ENCODE results near the gene ANKH. TPM values are rescaled to one million over a fixed set of nuclear protein-coding genes. Genes with fewer than 3 reads are reported as not detected.

Gene ANKH
- polyA plus RNA-seq, 1 experiment: 14.2 TPM

DNA sequence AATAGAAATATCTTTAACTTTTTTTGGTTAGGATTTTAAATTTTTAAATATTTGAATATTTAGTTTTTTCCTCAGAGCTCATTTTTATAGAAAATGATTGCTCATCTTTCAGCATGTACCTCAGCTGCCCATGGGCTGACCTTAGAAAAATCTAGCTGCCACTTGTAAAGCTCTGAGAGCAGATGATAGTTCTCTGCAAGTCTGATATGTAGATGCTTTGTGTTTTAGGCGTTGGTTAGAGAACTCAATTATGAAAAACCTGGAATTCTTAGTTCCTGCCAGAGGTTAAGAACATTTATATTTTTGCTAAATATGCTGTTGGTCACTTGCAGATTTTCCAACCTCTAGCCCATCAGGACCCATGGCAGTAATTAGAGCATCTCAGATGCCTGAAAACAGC lies 192.0 kb downstream of the ANKH start:
- no peaks in the 10 kb centered on the region for H3K27me3 ChIP-seq (ENCODE audit: control insufficient read depth, insufficient read depth, low read length)
- no peaks in the 10 kb centered on the region for H3K9me3 ChIP-seq (ENCODE audit: control insufficient read depth, insufficient read depth, low read length)
- no peak overlapping the region for H3K4me3 ChIP-seq (ENCODE audit: low read depth, low read length)
- ChIA-PET POLR2A (no interaction called here), CTCF (interaction anchor here (0.6 to 2.6 kb wide), 3 partner anchors 48 to 1019 kb away, joined by 3 to 9 read pairs (median 4); no protein-coding TSS in a partner anchor)
- H3K27ac ChIP-seq (ENCODE audit: low read depth, low read length): no peak overlapping the region
- DNase-seq (ENCODE audit: low read depth, low spot score): no peak
- TF ChIP-seq, protein P1, sequence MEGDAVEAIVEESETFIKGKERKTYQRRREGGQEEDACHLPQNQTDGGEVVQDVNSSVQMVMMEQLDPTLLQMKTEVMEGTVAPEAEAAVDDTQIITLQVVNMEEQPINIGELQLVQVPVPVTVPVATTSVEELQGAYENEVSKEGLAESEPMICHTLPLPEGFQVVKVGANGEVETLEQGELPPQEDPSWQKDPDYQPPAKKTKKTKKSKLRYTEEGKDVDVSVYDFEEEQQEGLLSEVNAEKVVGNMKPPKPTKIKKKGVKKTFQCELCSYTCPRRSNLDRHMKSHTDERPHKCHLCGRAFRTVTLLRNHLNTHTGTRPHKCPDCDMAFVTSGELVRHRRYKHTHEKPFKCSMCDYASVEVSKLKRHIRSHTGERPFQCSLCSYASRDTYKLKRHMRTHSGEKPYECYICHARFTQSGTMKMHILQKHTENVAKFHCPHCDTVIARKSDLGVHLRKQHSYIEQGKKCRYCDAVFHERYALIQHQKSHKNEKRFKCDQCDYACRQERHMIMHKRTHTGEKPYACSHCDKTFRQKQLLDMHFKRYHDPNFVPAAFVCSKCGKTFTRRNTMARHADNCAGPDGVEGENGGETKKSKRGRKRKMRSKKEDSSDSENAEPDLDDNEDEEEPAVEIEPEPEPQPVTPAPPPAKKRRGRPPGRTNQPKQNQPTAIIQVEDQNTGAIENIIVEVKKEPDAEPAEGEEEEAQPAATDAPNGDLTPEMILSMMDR (IDR thresholded peaks at IDR 0.05; ENCODE audit: low read depth, low read length): no peak

DNA sequence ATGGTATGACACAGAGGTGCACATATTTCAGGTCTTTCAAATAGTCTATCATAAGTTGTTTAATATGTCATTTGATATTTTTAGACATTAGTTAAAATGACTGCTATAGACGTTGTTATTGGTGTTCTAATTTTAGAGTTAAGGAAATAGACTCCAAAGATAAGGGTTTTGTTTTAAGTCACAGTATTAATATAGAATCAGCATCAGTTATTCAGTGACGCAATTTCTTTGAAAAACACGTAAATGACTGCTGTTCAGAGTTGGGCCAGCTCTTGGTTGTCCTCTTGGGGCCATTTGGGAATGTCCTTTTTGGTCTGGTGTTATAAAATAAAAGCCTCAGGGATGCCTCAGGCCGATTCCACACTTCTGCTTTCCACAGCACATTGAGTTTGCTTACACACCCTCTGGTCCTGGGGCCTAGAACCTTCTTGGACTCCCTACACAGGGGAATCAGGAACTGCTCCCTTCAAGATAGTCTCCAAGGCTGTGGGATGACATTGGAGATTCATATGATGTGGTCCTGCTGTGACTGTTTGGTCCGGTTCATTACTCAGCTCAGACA lies 192.7 kb downstream of the ANKH start:
- no peak for DNase-seq (ENCODE audit: low read depth, low spot score)

DNA sequence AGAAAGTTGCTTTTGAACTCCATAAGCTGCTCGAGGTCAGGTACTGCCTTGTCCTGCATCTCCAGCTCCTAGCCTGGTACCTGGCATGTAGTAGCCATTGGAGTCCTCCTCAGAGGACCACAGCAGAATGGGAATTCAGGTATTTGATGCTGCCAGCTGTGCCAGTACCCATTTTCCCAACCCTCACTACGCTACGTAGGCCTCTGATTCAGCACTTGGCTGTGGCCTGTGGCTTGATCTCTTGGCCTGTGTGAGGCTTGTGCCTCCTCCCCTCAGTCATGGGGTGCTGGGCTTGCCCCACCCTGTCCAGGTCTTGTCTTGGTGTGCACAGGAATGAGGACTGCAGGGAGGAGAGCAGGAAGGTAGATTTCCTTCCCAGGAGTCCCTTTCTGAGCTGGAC lies 195.3 kb downstream of the ANKH start:
- Histone ChIP-seq H3K4me3 (ENCODE audit: low read depth, low read length) (no peak overlapping the region), H3K9me3 (ENCODE audit: control insufficient read depth, insufficient read depth, low read length) (no peaks in the 10 kb centered on the region), H3K27me3 (ENCODE audit: control insufficient read depth, insufficient read depth, low read length) (no peaks in the 10 kb centered on the region), H3K27ac (ENCODE audit: low read depth, low read length) (no peak overlapping the region)
- TF ChIP-seq, protein P1 (IDR thresholded peaks at IDR 0.05; ENCODE audit: low read depth, low read length): no peak
- DNase-seq (ENCODE audit: low read depth, low spot score): no peak
- CTCF ChIA-PET: interaction anchor here (1.2 to 2.9 kb wide), 3 partner anchors 9 to 327 kb away, joined by 3 to 12 read pairs (median 8); no protein-coding TSS in a partner anchor
- POLR2A ChIA-PET: interaction anchor here (0.5 kb wide), 1 partner anchor 16 kb away, joined by 4 read pairs; no protein-coding TSS in a partner anchor

More for the DNA sequence above, 192.7 kb downstream of the ANKH start:
- no peak overlapping the region for H3K4me3 ChIP-seq (ENCODE audit: low read depth, low read length)
- TF ChIP-seq, protein P1 (IDR thresholded peaks at IDR 0.05; ENCODE audit: low read depth, low read length): no peak
- no peak overlapping the region for H3K27ac ChIP-seq (ENCODE audit: low read depth, low read length)
- CTCF ChIA-PET: interaction anchor here (0.6 to 2.6 kb wide), 4 partner anchors 48 to 1018 kb away, joined by 3 to 9 read pairs (median 4); no protein-coding TSS in a partner anchor
- H3K27me3 ChIP-seq (ENCODE audit: control insufficient read depth, insufficient read depth, low read length): no peaks in the 10 kb centered on the region
- POLR2A ChIA-PET: no interaction called here
- H3K9me3 ChIP-seq (ENCODE audit: control insufficient read depth, insufficient read depth, low read length): no peaks in the 10 kb centered on the region

DNA sequence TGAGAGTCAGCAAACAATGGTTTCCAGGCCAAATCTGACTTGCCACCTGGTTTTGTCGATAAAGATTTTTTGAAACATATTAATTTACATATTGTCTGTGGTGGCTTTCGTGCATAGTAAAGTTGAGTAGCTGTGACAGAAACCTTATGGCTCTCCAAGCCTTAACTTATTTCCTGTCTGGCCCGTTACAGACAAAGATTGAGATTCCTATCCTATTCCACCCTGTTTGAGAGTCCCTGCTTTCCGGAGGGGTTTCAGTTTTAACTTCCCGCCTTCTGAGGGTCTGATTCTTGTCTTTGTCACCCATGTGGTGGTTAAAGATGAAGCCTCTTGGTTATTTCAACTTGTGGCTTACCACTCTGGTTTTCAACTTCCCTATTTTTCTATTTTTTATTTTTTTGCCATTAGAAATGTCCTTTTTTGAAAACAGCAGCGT lies 195.7 kb downstream of the ANKH start:
- H3K9me3 ChIP-seq (ENCODE audit: control insufficient read depth, insufficient read depth, low read length): no peaks in the 10 kb centered on the region
- no peaks in the 10 kb centered on the region for H3K27me3 ChIP-seq (ENCODE audit: control insufficient read depth, insufficient read depth, low read length)
- ChIA-PET POLR2A (interaction anchor here (0.5 kb wide), 1 partner anchor 16 kb away, joined by 4 read pairs; no protein-coding TSS in a partner anchor), CTCF (interaction anchor here (1.0 to 2.9 kb wide), 4 partner anchors 8 to 328 kb away, joined by 3 to 12 read pairs (median 6); no protein-coding TSS in a partner anchor)
- no peak overlapping the region for H3K4me3 ChIP-seq (ENCODE audit: low read depth, low read length)
- no peak overlapping the region for H3K27ac ChIP-seq (ENCODE audit: low read depth, low read length)
- TF ChIP-seq, protein P1 (IDR thresholded peaks at IDR 0.05; ENCODE audit: low read depth, low read length): no peak
- DNase-seq (ENCODE audit: low read depth, low spot score): no peak
